Lower leg skin (tissue), 3 donors: Measurements from ENCODE around the gene PPIA.

Experiments used
- CTCF ChIP-seq, 3 donors: fragments of 450-650 bp; IDR thresholded peaks; one replicate each; pipeline ENCODE4 v1.5.1; 2016; ENCODE audit warnings: antibody characterized with exemption in 3 of 3, mild to moderate bottlenecking in 3 of 3, moderate library complexity in 2 of 3
- POLR2A ChIP-seq, 2 donors: fragments of 450-650 bp; IDR thresholded peaks; one replicate each; pipeline ENCODE4 v1.6.1; 2016 to 2017; ENCODE audit warnings: antibody characterized with exemption in 2 of 2, mild to moderate bottlenecking in 1 of 2, moderate library complexity in 1 of 2

DNA sequence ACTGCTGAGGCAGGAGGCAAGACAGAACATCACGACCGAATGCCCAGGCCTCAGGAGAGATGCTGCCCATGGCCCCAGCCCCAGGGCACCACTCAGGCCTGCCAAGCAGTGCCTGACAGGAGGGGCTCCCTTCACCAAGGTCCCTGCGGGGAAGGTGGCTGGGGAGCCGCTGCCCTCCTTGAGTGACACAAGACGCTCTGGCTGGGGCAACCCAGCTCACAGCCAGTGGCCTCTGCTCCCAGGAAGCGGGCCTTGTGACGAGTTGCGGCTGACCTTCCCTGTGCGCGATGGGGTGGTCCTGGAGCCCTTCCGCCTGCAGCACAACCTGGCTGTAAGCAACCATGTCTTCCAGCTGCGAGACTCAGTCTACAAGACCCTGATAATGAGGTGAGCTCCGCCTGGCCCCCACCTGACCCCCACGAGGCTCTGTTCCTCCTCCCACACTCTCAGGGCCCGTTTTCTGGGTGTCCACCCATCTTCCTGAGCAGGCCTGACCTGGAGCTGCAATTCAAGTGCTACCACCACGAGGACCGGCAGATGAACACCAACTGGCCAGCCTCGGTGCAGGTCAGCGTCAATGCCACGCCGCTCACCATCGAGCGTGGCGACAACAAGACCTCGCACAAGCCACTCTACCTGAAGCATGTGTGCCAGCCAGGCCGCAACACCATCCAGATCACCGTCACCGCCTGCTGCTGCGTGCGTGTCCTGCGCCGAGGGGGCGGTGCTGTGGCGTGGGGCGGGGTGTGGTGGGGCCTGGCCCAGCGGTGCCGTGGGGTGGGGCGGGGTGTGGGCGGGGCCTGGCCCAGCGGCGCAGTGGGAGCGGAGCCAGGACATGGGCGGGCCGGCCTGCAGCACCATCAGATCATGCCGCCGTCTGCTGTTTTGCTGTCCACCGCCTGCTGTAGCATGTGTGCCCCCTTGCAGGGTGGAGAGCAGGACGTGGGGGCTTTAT is 35.0 kb upstream of the PPIA start:
- TF ChIP-seq CTCF (IDR thresholded peaks at IDR 0.05) (no peak), POLR2A (IDR thresholded peaks at IDR 0.05) (no peak)
